Activated gamma-delta T cell (primary cell): ENCODE results near the gene LITAFD.
"Not testable (repeated sequence)": the region's sequence is repeated elsewhere in the genome, so short reads cannot be mapped to it uniquely, and the experiment has no call there.

Source experiments
- DNase-seq: peaks from one replicate; lab custom pipeline; 2025; lab: John Stamatoyannopoulos, UW
- total RNA-seq, 2 donors: gene quantifications; one replicate each; lab custom pipeline; 2026; lab: John Stamatoyannopoulos, UW

The LITAFD gene
- total RNA-seq, result 0 reads per million in 2 donors

DNA sequence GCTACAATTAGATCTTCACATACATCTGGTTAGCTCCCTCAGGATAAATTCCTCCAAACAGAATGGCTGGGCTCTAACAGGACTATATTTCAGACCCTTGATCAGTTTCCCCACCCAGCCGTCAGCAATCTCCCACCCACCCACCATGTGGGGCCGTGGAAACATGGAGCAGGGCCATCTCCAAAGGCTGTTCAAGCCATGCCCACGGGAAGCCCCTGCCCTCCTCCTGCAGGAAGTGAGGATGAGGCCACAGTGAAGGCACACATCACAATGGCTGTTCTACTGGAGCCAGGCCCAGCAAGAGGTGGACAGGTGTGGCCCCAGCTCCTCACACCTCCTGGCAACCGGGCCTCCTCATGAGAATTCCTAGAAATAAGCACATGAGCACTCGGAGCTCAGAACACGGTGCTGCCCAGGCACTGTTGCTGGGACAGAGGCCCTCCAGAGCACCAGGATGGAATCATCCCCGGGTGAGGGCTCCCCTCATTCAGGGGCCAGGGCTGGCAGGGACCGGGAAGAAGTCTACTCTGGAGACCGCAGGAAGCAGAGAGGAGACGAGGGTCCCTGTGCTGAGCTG, at the start of gene LITAFD:
LITAFD (plus strand) TSS at position 311 of the 577 bp plus-strand sequence. CDS start 2,005 bp downstream, outside the sequence.
- no peak for DNase-seq

GRCh38 chr16:8832717-8833105, 49.4 kb upstream of the LITAFD start:
- DNase-seq, result no peak

DNA sequence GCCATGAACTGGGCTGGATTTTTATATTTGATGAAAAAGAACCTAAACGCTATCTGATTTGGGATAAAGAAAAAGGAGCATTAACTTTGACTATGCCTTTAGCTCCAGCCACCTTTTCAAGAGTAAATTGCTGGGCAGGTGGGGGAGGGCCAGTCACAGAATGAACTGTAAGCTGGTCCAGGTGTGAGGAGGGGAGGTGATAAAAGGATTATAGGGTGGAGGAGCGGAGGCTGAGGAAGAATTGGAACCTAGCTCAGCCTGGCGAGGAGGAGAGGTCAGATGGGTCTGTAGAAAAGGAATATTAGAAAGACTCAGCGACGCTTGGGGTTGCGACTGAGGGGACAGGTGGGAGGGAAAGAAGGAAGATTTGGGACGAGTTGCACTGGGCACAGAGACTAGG, 45.4 kb upstream of the LITAFD start:
- not testable (repeated sequence) for DNase-seq

DNA sequence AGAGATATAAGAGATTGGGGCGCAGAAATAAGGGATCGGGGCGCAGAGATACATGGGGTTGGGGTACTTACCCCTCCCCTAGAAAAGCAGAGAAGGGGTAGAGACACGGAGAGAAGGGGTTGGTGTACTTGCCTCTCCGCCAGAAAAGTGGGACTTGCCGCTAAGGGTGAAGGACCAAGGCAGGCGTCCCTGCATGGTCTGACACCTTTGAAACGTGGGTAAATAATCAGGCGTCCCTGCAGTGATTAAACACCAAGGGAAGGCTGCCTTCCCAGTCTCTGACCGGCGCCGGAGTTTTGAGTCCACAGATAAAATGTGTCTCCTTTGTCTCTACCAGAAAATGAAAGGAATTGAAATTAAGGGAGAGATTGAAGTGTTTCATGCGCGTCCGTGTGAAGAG, 44.6 kb upstream of the LITAFD start:
- DNase-seq, result not testable (repeated sequence)

GRCh38 chr16:8842016-8842415, 40.1 kb upstream of the LITAFD start:
- DNase-seq, result not testable (repeated sequence)

DNA sequence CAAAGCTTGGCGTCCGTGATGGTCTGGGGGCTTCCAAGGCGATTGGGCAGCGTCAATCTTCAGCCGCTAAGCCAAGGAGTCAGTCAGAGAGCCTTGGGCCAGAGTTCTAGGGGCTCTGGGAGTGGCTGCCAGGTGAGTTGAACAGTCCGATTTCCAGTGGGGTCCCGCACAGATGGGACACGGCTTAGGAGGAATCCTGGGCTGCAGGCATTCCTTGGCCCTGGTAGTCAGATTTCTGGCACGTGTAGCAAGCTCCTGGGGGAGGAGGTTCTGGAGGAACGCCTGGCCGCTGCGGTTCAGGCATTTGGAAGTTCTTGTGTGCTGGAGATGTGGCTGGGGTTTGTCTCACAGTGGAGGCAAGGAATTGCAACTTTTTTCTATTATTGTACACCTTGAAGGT, 38.9 kb upstream of the LITAFD start:
- not testable (repeated sequence) for DNase-seq

DNA sequence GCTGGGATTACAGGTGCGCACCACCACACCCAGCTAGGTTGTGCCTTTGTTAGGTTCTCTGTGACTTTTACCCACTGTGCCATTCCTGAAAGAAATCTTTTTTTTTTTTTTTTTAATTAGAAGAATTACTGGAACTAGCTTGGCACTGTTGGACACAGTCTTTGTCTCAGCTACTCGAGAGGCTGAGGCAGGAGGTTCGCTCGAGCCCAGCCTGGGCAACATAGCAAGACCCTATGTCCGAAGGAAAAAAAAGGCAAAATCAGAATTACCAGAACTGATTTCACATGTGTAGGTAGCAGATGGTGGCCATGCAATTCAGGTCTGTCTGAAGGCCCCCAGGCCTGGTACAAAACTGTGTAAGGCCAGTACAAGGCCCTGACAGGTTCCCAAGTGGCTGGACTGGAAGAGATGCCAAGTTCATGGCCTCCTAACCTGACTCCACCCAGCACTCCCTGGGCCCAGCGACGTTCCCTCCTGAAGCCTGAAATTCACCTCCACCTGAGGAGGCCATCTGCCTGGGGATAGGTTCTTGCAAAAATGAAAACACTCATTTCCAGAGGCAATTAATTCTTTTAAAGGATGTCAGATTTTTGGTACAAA, 36.4 kb upstream of the LITAFD start:
- no peak for DNase-seq

DNA sequence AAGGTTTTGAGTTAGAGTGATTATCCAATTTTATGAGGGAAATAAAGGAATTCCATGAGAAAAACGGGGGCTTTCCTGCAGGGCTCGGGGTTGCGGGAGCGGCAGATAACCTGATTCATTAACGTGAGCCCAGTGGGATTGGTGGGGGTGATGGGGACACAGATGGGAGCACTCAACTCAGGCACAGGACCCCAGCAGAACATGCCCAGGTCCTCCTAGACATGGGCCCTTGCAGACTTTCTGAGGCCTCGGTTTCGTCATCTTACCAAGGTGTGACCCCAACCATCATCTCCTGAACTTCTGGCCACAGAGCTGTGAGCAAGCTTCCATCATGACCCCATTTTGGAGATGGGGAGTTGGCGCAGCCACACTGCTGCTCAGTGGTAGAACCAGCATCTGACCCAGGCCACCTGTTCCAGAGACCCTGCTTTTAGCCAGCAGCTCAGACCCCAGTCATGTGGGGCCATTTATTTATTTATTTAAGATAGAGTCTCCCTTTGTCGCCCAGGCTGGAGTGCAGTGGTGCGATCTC, 35.7 kb upstream of the LITAFD start:
- no peak for DNase-seq

DNA sequence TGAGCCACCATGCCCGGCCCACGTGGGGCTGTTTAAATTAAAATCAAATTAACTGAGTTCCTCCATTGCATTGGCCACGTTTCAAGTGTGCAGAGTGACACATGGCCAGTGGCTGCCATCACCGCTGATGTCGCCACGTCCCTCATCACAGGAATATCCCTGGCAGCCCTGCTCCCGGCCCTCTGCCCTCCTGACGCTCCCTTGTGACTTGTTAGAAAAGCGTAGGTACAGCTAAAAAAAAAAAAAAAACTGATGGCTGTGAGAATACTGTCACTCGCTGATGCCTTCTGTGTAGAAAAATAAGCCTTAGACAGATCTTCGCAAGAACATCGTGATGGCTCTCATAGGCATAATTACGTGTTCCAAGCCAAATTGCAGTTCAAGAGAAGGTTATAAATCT, 35.0 kb upstream of the LITAFD start:
- DNase-seq, result no peak

DNA sequence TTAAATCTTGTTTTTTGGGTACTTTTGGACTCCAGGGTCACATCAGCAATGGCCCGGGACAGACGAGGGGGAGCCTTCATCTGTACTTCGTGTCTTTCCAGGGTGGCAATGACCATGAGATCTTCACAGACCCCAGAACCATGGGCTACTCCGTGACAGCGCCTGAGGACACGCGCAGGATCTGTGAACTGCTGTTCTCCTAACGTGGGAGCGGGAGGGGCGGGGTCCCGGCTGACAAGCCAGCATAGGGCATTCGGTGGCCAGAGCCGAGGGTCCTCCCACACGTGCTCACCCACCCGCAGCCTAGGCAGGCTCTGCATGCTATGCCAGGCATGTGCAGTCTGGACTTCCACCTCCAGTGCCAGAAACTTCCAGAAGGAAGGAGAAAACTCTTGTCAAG, 34.5 kb upstream of the LITAFD start:
- no peak for DNase-seq

DNA sequence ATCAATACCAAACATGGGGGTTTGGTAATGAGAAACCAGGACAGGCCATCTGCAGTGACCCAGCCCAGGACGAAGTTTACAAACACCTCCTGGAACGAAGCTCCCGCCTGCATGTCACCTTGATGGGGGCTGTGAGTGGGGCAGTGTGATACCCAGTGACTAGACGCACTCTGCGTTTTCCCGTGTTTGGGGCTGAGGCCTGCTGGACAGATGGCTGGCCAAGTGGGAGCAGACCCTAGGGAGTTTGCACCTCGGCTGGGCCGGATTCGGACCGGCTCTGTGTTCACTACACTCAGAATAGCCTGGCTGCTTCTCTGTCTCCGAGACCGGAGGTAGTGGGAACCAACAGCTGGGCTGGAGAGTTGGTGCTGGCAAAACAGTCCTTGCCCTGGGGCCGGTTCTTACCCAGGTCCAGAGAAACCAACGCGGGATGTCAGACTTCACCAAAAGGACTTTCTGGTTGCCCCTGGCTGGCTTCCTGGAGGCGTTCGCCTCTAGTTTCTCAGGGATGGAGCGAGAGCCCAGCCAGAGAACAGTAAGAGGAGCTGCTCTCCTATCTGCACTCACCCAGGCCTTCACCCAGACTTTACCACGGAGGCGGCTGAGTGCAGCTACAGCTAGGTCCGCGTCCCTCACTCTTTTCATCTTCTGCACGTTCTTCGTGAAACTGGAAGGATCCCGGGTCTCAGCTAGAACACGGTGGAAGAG, 33.8 kb upstream of the LITAFD start:
- DNase-seq, result no peak

- no peak for DNase-seq
Measured at GRCh38 chr16:8848939-8849391, 33.2 kb upstream of the LITAFD start.

DNA sequence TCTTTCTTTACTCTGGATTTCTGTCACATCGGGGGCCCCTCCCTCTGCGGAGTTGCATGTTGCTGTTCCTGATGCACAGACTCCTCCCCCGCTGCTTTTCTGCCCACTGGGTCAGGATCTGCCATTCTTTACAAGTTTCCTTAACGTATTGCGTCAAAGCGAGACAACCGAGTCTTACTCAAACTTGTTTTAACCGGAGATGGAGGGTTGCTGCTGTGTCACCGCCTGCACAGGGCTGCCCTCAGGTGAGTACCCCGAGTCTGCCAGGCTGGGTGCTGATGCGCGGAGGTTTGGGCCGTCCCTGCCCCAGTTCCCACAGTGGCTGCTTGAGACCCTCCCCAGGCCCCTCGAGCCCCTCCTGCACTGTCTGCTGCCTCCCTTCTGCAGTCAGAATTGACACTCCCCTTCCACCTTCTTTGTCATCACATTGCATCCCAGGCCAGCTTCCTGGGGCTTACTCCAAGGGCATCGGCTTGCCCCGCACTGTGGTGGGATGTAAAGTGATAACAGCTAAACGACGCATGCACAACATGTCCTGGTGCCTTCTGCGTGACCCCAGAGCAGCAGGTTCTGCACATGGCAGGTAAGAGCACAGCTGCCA, 32.6 kb upstream of the LITAFD start:
- DNase-seq, result no peak

GRCh38 chr16:8850279-8850885, 31.8 kb upstream of the LITAFD start:
- no peak for DNase-seq

- DNase-seq, result no peak
Measured at GRCh38 chr16:8851761-8852403, 30.3 kb upstream of the LITAFD start.

- DNase-seq, result no peak
Measured at GRCh38 chr16:8852534-8852933, 29.6 kb upstream of the LITAFD start.

GRCh38 chr16:8853150-8853549, 29.0 kb upstream of the LITAFD start:
- no peak for DNase-seq

DNA sequence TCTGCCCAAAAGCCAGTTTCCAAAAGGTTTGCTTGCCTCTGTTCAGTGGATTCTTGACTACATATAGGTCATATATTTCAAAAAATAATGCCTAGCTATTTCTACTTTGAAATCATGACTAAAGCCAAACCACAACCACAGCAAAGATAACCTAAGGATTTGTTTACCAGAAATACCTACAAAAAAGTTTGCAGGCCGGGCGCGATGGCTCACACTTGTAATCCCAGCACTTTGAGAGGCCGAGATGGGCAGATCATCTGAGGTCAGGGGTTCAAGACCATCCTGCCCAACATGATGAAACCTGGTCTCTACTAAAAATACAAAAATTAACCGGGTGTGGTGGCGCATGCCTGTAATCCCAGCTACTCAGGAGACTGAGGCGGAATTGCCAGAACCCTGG, 28.5 kb upstream of the LITAFD start:
- DNase-seq, result no peak

DNA sequence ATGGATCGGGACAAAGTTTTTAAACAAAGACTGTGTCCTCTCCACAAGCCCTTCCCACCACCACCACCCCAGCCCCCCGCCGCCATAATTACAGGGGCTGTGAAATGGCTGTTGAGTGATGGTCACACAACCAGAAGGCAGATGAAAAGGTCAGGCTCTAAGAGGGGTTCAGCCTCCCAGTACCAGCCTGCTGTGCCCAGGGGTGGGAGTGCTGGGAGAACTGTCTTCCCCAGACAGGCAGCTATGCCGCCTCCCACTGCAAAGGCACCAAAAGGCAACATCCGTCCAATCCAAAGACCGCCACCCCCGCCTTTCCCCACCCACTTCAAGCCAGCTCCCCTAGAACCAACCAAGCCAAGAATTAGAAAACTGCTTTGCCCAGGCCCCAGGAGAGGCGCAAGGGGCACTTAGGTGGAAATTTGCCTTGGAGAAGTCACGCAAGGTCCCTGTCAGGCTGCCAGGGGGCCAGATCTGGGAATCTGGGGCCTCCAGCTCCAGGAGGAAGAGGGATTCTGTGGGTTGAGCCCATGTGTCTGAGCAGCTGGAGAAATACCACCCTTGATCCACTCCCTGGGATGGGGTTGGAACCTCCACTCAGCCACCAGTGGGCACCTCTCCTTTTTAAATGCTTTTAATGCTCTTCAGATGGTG, 27.7 kb upstream of the LITAFD start:
- DNase-seq, result no peak

- DNase-seq, result no peak
Measured at GRCh38 chr16:8855051-8855786, 26.9 kb upstream of the LITAFD start.
